Measurements from ENCODE around the gene TRAK1. TPM values are rescaled to one million over a fixed set of nuclear protein-coding genes. Genes with fewer than 3 reads are reported as not detected.

The TRAK1 gene
- total and polyA plus RNA-seq, 4 donors: 18.2 to 65.4 (median 32.5) TPM

DNA sequence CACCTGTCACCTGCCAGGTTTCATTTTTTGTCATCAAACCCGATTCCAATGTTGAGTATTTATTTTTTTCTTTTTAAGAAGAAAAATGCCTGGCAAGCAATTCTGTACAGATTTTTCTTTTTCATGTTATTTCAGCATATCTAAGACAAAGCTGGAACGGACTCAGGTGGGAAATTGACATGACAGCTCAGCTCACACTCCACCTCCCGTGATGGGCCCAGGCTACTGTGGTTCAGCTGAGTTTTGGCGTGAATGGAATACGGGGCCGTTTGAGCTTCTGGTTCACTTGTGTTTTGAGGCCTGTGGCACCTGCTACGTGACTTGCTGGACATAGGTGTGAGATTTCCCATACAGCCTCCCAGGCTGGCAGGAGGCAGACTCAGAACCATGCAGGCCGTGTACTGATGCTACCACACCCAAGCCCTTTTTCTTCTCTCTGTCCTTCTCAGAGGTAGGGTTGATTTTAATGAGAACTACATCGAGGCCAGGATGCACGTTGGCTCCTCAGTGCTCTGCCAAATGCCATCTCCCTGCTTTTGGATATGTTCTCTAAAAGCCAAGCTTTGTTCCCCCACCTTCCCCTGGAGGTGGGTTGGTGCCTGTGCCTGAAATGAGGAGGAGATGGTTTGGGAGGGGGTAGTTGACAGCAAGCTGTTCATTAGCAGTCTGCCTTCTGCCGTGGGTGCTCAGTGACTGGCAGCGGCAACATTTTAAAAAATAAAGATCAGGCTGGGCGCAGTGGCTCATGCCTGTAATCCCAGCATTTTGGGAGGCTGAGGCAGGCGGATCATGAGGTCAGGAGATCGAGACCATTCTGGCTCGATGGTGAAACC, 48.7 kb downstream of the TRAK1 start:
- Histone ChIP-seq H3K27me3 (ENCODE audit: control insufficient read depth in 3 of 3, insufficient read depth in 3 of 3, low read length in 2 of 3) (no peaks in the 10 kb centered on the region), H3K9ac (ENCODE audit: insufficient read depth in 1 of 2, low read length in 2 of 2) (no peak overlapping the region), H3K4me3 (no peak overlapping the region), H3K4me1 (ENCODE audit: control insufficient read depth in 5 of 5, insufficient read depth in 5 of 5, low read length in 5 of 5) (peaks cover 0 to 11% (median 0%) of the 10 kb centered on the region in 5 donors), H3K36me3 (ENCODE audit: control insufficient read depth in 4 of 4, insufficient read depth in 4 of 4, low read length in 4 of 4) (peaks cover 0 to 4% (median 0%) of the 10 kb centered on the region in 4 donors), H3K9me3 (ENCODE audit: control insufficient read depth in 4 of 4, insufficient read depth in 3 of 4, low read length in 3 of 4) (no peaks in the 10 kb centered on the region), H3K27ac (ENCODE audit: low read depth in 1 of 2, low read length in 1 of 2) (no peak overlapping the region)
- 95 to 97% methylated on average over 16 of the region's 16 CpGs for WGBS, 2 donors
- TF ChIP-seq CTCF (IDR thresholded peaks at IDR 0.05; ENCODE audit: control extremely low read depth, extremely low read depth): no peak
- ATAC-seq (ENCODE audit: insufficient read depth, low FRiP score) (no peak), DNase-seq (no peak)

DNA sequence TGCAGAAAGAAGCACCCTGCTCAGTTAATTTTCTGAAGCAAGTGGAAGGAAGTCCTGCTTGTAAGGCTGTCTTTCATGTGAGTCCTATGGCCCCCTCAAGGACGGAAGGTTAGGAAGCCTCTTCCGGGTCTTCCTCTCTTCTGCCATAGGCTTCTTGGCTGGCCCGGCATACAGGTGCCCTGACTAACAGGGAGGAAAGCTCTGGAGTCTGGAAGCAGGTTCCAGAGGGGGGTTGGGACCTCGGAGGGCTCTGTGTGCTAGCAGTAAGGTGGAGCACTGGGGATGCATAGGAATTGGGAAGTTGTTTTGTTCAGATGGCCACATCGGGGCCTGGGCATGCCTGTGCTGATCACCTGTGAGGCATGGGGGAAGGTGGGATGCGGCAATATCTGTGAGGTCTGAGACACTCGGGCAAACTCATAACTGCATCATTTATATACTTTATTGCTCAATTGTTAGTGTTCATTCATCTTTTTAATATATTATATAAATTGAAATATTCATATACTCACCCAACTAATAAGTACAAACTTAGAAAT, 49.6 kb downstream of the TRAK1 start:
- Histone ChIP-seq H3K27me3 (ENCODE audit: control insufficient read depth in 3 of 3, insufficient read depth in 3 of 3, low read length in 2 of 3) (no peaks in the 10 kb centered on the region), H3K27ac (ENCODE audit: low read depth in 1 of 2, low read length in 1 of 2) (no peak overlapping the region), H3K9me3 (ENCODE audit: control insufficient read depth in 4 of 4, insufficient read depth in 3 of 4, low read length in 3 of 4) (no peaks in the 10 kb centered on the region), H3K9ac (ENCODE audit: insufficient read depth in 1 of 2, low read length in 2 of 2) (no peak overlapping the region), H3K36me3 (ENCODE audit: control insufficient read depth in 4 of 4, insufficient read depth in 4 of 4, low read length in 4 of 4) (peaks cover 0 to 4% (median 0%) of the 10 kb centered on the region in 4 donors), H3K4me3 (no peak overlapping the region), H3K4me1 (ENCODE audit: control insufficient read depth in 5 of 5, insufficient read depth in 5 of 5, low read length in 5 of 5) (peaks cover 0 to 11% (median 0%) of the 10 kb centered on the region in 5 donors)
- TF ChIP-seq CTCF (IDR thresholded peaks at IDR 0.05; ENCODE audit: control extremely low read depth, extremely low read depth): no peak
- no peak for ATAC-seq (ENCODE audit: insufficient read depth, low FRiP score)
- no peak for DNase-seq
- WGBS, 2 donors: 89 to 94% methylated on average over 7 of the region's 7 CpGs

GRCh38 chr3:42143440-42143839, 52.3 kb downstream of the TRAK1 start:
- WGBS, 2 donors: 79 to 89% methylated on average over 7 of the region's 7 CpGs
- no peak overlapping the region for H3K9ac ChIP-seq (ENCODE audit: insufficient read depth in 1 of 2, low read length in 2 of 2)
- peaks cover 0 to 11% (median 0%) of the 10 kb centered on the region in 5 donors for H3K4me1 ChIP-seq (ENCODE audit: control insufficient read depth in 5 of 5, insufficient read depth in 5 of 5, low read length in 5 of 5)
- H3K4me3 ChIP-seq: no peak overlapping the region
- DNase-seq: no peak
- no peaks in the 10 kb centered on the region for H3K9me3 ChIP-seq (ENCODE audit: control insufficient read depth in 4 of 4, insufficient read depth in 3 of 4, low read length in 3 of 4)
- H3K27ac ChIP-seq (ENCODE audit: low read depth in 1 of 2, low read length in 1 of 2): no peak overlapping the region
- TF ChIP-seq CTCF (IDR thresholded peaks at IDR 0.05; ENCODE audit: control extremely low read depth, extremely low read depth): no peak
- peaks cover 0 to 4% (median 0%) of the 10 kb centered on the region in 4 donors for H3K36me3 ChIP-seq (ENCODE audit: control insufficient read depth in 4 of 4, insufficient read depth in 4 of 4, low read length in 4 of 4)
- H3K27me3 ChIP-seq (ENCODE audit: control insufficient read depth in 3 of 3, insufficient read depth in 3 of 3, low read length in 2 of 3): no peaks in the 10 kb centered on the region
- ATAC-seq (ENCODE audit: insufficient read depth, low FRiP score): no peak

Data from lung (tissue), 12 donors.